ENCODE measurements around the gene GNAO1. TPM values are rescaled to one million over a fixed set of nuclear protein-coding genes. Genes with fewer than 3 reads are reported as not detected.

Gene GNAO1
- total and polyA plus RNA-seq, 9 of the 15 experiments (the other 6 are each of a cell fraction or from before 2014, with no cell fraction given) = 0.07 to 0.42 (median 0.08) TPM; not detected in 5

DNA sequence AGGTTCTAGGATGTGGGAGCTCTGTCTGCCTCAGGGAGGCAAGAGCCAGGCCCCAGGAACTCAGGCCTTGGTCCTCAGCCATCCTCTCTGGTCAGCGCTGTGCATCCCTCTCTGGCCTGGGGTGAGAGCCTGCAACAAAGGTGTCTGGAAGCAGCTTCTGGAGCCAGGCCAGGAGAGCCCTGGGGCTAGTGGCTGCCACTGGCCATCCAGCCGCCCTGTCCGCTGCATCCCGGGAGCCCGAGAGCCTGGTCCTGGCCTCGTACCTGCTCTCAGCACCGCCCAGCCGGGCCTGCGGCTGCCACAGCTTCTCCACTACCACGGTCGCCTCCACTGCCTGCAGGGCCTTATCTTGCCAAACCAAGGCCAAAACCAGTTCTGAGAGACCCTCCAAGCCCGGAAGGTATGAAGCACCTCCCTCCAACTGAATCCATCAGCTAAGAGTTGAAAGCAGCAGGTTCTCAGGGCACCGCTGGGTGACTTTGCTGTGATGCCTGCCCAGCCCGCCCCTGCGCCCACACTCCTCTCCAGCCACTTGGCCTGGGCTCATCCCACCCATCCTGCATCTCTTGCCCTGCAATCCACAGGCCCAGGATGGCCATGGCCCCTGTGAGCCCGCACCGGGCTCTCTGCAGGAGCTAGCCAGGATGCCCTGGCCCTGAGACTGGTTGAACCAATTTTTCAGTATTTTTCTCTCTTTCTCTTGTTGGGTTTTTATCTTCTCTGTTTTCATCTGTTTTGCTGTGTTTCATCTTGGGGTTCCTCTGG, 148.3 kb downstream of the GNAO1 start:
- POLR2A ChIA-PET = interaction anchor here (0.8 to 1.3 kb wide), 4 partner anchors 18 to 122 kb away, joined by 3 to 6 read pairs (median 3); no protein-coding TSS in a partner anchor
- Histone ChIP-seq H3K79me2 (ENCODE audit: control insufficient read depth, insufficient read depth, low read length) (no peaks in the 10 kb centered on the region), H4K20me1 (replicated peaks; ENCODE audit: control insufficient read depth, insufficient read depth, low read length) (peaks cover 31% of the 10 kb centered on the region), H3K9ac (ENCODE audit: insufficient read depth in 1 of 2, low read depth in 2 of 2, low read length in 2 of 2) (no peak overlapping the region), H3K36me3 (ENCODE audit: control insufficient read depth, insufficient read depth, low read length) (no peaks in the 10 kb centered on the region), H3K9me3 (replicated peaks; ENCODE audit: control insufficient read depth, insufficient read depth, low read depth, low read length) (no peaks in the 10 kb centered on the region), H3K27ac (ENCODE audit: extremely low read depth, low read depth, low read length) (no peak overlapping the region), H3K4me1 (replicated peaks in 1 of 2; ENCODE audit: control insufficient read depth in 2 of 2, insufficient read depth in 2 of 2, low read length in 2 of 2) (peaks cover 3 to 41% of the 10 kb centered on the region in 2 experiments; a peak in 2 of 5 replicates), H3K9me1 (ENCODE audit: control insufficient read depth, insufficient read depth, low read length) (peaks cover 3% of the 10 kb centered on the region), H3K27me3 (ENCODE audit: control insufficient read depth in 2 of 2, insufficient read depth in 2 of 2, low read length in 2 of 2) (peaks cover 18 to 84% of the 10 kb centered on the region in 2 experiments; a peak in 4 of 5 replicates), H3K4me2 (ENCODE audit: insufficient read depth, low read length) (no peak overlapping the region), H3K4me3 (no peak overlapping the region), H2AFZ (ENCODE audit: low read depth, low read length) (no peak overlapping the region)
- in situ Hi-C loops (cut with MboI) = no loop called here
- ATAC-seq = no peak
- BruUV-seq (replicated peaks) = no TSS peak
- WGBS (ENCODE audit: insufficient coverage, low coverage, missing lambda C conversion rate) = 16% methylated on average over 17 of the region's 17 CpGs
- intact Hi-C loops (cut with micrococcal nuclease) = no loop called here
- no peak for FAIRE-seq
- CTCF ChIA-PET (ENCODE audit: low intra/inter-chr PET ratio) = no interaction called here
- DNase-seq (ENCODE audit: extremely low read depth in 1 of 4, low spot score in 3 of 4) = no peak
- TF ChIP-seq JUND (IDR thresholded peaks at IDR 0.05; ENCODE audit: borderline replicate concordance, low read depth, low read length) (no peak), JUND (tag; IDR thresholded peaks at IDR 0.05; ENCODE audit: borderline replicate concordance, low read depth, low read length) (no peak), ZNF232 (CRISPR knock-in tag; IDR thresholded peaks at IDR 0.05) (no peak), CC2D1A (IDR thresholded peaks at IDR 0.05) (no peak), CBFB (CRISPR knock-in tag; IDR thresholded peaks at IDR 0.05) (no peak), HLTF (IDR thresholded peaks at IDR 0.05) (no peak), FOXP4 (CRISPR knock-in tag; IDR thresholded peaks at IDR 0.05; ENCODE audit: borderline replicate concordance) (no peak)
- TF ChIP-seq, protein P1, sequence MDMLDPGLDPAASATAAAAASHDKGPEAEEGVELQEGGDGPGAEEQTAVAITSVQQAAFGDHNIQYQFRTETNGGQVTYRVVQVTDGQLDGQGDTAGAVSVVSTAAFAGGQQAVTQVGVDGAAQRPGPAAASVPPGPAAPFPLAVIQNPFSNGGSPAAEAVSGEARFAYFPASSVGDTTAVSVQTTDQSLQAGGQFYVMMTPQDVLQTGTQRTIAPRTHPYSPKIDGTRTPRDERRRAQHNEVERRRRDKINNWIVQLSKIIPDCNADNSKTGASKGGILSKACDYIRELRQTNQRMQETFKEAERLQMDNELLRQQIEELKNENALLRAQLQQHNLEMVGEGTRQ (CRISPR knock-in tag; IDR thresholded peaks at IDR 0.05) = no peak
- TF ChIP-seq, protein P2, sequence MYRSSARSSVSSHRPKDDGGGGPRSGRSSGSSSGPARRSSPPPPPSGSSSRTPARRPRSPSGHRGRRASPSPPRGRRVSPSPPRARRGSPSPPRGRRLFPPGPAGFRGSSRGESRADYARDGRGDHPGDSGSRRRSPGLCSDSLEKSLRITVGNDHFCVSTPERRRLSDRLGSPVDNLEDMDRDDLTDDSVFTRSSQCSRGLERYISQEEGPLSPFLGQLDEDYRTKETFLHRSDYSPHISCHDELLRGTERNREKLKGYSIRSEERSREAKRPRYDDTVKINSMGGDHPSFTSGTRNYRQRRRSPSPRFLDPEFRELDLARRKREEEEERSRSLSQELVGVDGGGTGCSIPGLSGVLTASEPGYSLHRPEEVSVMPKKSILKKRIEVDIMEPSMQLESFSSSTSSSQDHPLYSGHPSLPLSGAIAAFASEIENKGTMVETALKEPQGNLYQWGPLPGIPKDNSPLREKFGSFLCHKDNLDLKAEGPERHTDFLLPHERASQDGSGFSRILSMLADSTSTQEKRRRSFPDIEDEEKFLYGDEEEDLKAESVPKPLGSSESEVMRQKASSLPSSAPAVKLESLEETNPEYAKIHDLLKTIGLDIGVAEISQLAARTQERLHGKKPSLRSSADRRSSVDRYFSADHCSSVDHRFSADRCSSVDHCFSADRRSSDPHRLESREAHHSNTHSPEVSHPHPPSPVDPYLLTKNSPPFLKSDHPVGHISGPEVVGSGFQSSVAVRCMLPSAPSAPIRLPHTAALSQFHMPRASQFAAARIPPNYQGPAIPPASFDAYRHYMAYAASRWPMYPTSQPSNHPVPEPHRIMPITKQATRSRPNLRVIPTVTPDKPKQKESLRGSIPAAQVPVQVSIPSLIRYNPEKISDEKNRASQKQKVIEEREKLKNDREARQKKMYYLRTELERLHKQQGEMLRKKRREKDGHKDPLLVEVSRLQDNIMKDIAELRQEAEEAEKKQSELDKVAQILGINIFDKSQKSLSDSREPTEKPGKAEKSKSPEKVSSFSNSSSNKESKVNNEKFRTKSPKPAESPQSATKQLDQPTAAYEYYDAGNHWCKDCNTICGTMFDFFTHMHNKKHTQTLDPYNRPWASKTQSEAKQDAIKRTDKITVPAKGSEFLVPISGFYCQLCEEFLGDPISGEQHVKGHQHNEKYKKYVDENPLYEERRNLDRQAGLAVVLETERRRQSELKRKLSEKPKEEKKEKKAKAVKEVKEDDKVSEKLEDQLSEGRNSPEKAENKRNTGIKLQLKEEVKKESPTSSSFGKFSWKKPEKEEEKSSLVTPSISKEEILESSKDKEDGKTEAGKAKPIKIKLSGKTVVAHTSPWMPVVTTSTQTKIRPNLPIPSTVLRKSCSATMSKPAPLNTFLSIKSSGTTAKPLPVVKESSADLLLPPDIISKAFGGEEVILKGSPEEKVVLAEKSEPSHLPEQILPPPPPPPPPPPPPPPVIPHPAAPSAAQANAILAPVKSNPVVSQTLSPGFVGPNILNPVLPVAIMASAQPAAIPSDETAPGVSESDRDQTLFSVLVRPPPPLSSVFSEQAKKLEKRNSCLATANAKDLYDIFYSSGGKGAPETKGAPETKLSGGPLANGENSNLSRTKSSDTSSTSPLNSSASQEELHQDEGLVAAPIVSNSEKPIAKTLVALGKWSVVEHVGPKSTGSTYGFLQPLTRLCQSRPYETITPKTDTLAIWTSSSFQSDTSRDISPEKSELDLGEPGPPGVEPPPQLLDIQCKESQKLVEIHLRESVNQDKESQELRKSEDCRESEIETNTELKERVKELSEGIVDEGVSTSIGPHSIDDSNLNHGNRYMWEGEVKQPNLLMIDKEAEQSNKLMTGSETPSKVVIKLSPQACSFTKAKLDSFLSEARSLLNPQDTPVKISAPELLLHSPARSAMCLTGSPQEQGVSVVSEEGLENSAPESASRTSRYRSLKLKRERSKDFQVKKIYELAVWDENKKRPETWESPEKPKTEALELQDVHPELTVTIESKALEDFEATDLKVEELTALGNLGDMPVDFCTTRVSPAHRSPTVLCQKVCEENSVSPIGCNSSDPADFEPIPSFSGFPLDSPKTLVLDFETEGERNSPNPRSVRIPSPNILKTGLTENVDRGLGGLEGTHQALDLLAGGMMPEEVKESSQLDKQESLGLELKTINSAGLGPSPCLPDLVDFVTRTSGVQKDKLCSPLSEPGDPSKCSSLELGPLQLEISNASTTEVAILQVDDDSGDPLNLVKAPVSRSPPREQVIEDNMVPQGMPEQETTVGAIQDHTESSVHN (IDR thresholded peaks at IDR 0.05; ENCODE audit: borderline replicate concordance in 1 of 2, low read depth in 1 of 2) = no peak
